Heart left ventricle (tissue), 16 donors: ENCODE results near the gene CFHR5. TPM values are rescaled to one million over a fixed set of nuclear protein-coding genes. Genes with fewer than 3 reads are reported as not detected.
"Not testable (repeated sequence)": the region's sequence is repeated elsewhere in the genome, so short reads cannot be mapped to it uniquely, and the experiment has no call there.

ENCODE experiments used
- ATAC-seq, 4 donors: fragments of 200-7000 bp; cut with Tn5 transposase; one replicate each; pipeline ENCODE4 v1.9.1; 2020 to 2022; ENCODE audit warnings: moderate library complexity in 4 of 4, mild to moderate bottlenecking in 3 of 4, moderate number of reproducible peaks in 1 of 4
- DNase-seq, 5 donors: peaks; one replicate each; pipeline ENCODE4 v3.0.0-alpha.2; 2020
- H3K27ac ChIP-seq, 12 donors: fragments of 200-600 bp; sonication (generic) in 4 of 12; one replicate each; pipeline versions ENCODE4 v1.5.0 to v1.8.0; 2016 to 2022; ENCODE audit warnings: mild to moderate bottlenecking in 2 of 12
- H3K27me3 ChIP-seq, 9 donors: fragments of 200-600 bp; sonication (generic) in 2 of 9; one replicate each; pipeline versions ENCODE4 v1.5.1 to v1.8.0; 2016 to 2022; ENCODE audit warnings: mild to moderate bottlenecking in 3 of 9
- H3K36me3 ChIP-seq, 9 donors: fragments of 200-600 bp; sonication (generic) in 2 of 9; one replicate each; pipeline versions ENCODE4 v1.5.0 to v1.8.0; 2018 to 2022; ENCODE audit warnings: mild to moderate bottlenecking in 2 of 9
- H3K4me1 ChIP-seq, 12 donors: fragments of 200-600 bp; sonication (generic) in 4 of 12; one replicate each; pipeline versions ENCODE4 v1.5.0 to v1.8.0; 2016 to 2022; ENCODE audit warnings: mild to moderate bottlenecking in 3 of 12
- H3K4me3 ChIP-seq, 12 donors: fragments of 200-600 bp; sonication (generic) in 4 of 12; one replicate each; pipeline versions ENCODE4 v1.5.0 to v1.8.0; 2017 to 2022; ENCODE audit warnings: mild to moderate bottlenecking in 9 of 12, moderate library complexity in 4 of 12
- H3K9me3 ChIP-seq, 12 donors: fragments of 200-600 bp; sonication (generic) in 4 of 12; one replicate each; pipeline versions ENCODE4 v1.5.0 to v1.8.0; 2016 to 2022; ENCODE audit warnings: mild to moderate bottlenecking in 1 of 12
- CTCF ChIP-seq, 12 donors: fragments of 200-600 bp; sonication (generic) in 4 of 12; IDR thresholded peaks; one replicate each; pipeline versions ENCODE4 v1.5.0 to v1.8.0; 2018 to 2022; ENCODE audit warnings: antibody characterized with exemption in 12 of 12, mild to moderate bottlenecking in 5 of 12
- POLR2A ChIP-seq, 2 donors: fragments of 450-650 bp; IDR thresholded peaks; one replicate each; pipeline ENCODE4 v1.6.1; 2017; ENCODE audit warnings: antibody characterized with exemption in 2 of 2, mild to moderate bottlenecking in 2 of 2, moderate library complexity in 2 of 2
- WGBS, 4 donors: extraction: QIAGEN DNeasy Blood & Tissue Kit in 2 of 4; methylation state at CpG; one replicate each; pipeline versions ENCODE4 v1.1.5 to v1.1.7; 2013 to 2018; 5-methylcytosine and 5-hydroxymethylcytosine counted together
- intact Hi-C, 10 donors: fragments of 100-400 bp; cut with DNase I; formaldehyde crosslinking; loops; one replicate each; pipeline versions ENCODE4 v1.11.1 to v1.14.2; 2022
- long read RNA-seq, 3 donors: library from polyadenylated mRNA; unstranded; transcript quantifications; one replicate each; pipeline ENCODE4 v2.0.0, GENCODE V29; 2020 to 2021
- polyA plus RNA-seq, 2 donors: library from polyadenylated mRNA; stranded (reverse); fragments of 200-250 nt; gene quantifications; one replicate each; pipeline ENCODE4 v1.2.3, GENCODE V29; 2013
- total RNA-seq, 9 donors: library from RNA; depleted of rRNA in 2 of 9; stranded (reverse); fragments of >200 nt in 2 of 9; fragmentation: NEBNext Ultra II Directional in 3 of 9; extraction: Animal tissue kit (Norgen Biotek cat#: 25700) in 3 of 9; gene quantifications; one replicate each; pipeline versions ENCODE4 v1.1.0 to v1.2.4, GENCODE V29; 2016 to 2023
- donor health status: ischemic (EF 13 %, LVEDD 7.1; RV severe dilation, severe dysfunction).
- donor health status: healthy with polysubstance abuse.
- donor health status: DM: no; HTN: yes; CAD: no.
- donor health status: DM: no; HTN: no; CAD: no.
- donor health status: ischemic (EF 25% LVEDD 6.9; RV normal size, moderate dysfunction).
- donor health status: ischemic (EF 25% LVEDD 5.7; RV mildly dilated, moderate dysfunction).
- donor health status: healthy.
- donor health status: DM: yes; HTN: yes; CAD: no.
- donor health status: ischemic (EF 35%, LVEDD 5.7; RV mildly dilated, moderate dysfunction).
- donor health status: nonischemic (EF 11% LVEDD 7.7; RV severe dilation, severe dysfunction).
- donor health status: DM: yes; HTN: yes; CAD: no.
- donor health status: PGD.
- donor health status: ischemic (EF 29% LVEDD 5.4; RV normal size, mild dysfunction).
- donor health status: nonischemic (EF 23%, LVEDD 6.1; RV moderate dilation, normal function).

Gene CFHR5
- total RNA-seq (not detected), polyA plus RNA-seq (not detected)
- long read RNA-seq, donor 1: 0 reads
- long read RNA-seq, donor 2: 0 reads
- long read RNA-seq, donor 3: 0 reads

- ATAC-seq: no peak
- intact Hi-C loops: no loop called here
Measured at GRCh38 chr1:196977278-196977677, at the start of gene CFHR5. Gene CFHR5, plus strand, starts transcription at chr1:196977556. Its CDS starts 109 bp downstream, at chr1:196977665.

GRCh38 chr1:196932853-196933252 is 44.5 kb upstream of the CFHR5 start:
- WGBS, 4 donors: 79 to 88% (median 84%) methylated on average over 2 of the region's 2 CpGs
- DNase-seq, intact Hi-C loops, H3K9me3 ChIP-seq, H3K36me3 ChIP-seq, H3K4me3 ChIP-seq, H3K27ac ChIP-seq, H3K27me3 ChIP-seq, ATAC-seq, H3K4me1 ChIP-seq: not testable (repeated sequence)

More at GRCh38 chr1:196977278-196977677, at the start of gene CFHR5:
- no peak for DNase-seq
- TF ChIP-seq CTCF (IDR thresholded peaks at IDR 0.05) (no peak), POLR2A (IDR thresholded peaks at IDR 0.05) (no peak)
- no peak within 1 kb of the TSS for H3K4me3 ChIP-seq
- H3K27ac ChIP-seq: no peak within 1 kb of the TSS
- no peaks in the 10 kb centered on the region for H3K4me1 ChIP-seq
- no peaks in the 10 kb centered on the region for H3K27me3 ChIP-seq
- H3K9me3 ChIP-seq: no peaks in the 10 kb centered on the region
- 45 to 56% (median 53%) methylated on average over 5 of the region's 5 CpGs for WGBS, 4 donors
- no peaks in the 10 kb centered on the region for H3K36me3 ChIP-seq

GRCh38 chr1:196933531-196934189 is 43.7 kb upstream of the CFHR5 start:
- no peak overlapping the region for H3K27ac ChIP-seq
- ATAC-seq (peak in 1 of 4 donors; percentile 29), DNase-seq (peak in 1 of 5 donors; percentile 48)
- no peak for TF ChIP-seq CTCF (IDR thresholded peaks at IDR 0.05)
- TF ChIP-seq POLR2A (IDR thresholded peaks at IDR 0.05): no peak
- no peaks in the 10 kb centered on the region for H3K4me1 ChIP-seq
- H3K4me3 ChIP-seq: no peak overlapping the region
- H3K36me3 ChIP-seq: no peaks in the 10 kb centered on the region
- 88 to 92% (median 91%) methylated on average over 25 to 32 of the region's 32 CpGs for WGBS, 4 donors
- no peaks in the 10 kb centered on the region for H3K27me3 ChIP-seq
- H3K9me3 ChIP-seq: no peaks in the 10 kb centered on the region
- intact Hi-C loops: no loop called here

GRCh38 chr1:196941474-196941873 is 35.9 kb upstream of the CFHR5 start:
- H3K27me3 ChIP-seq, H3K27ac ChIP-seq, DNase-seq, ATAC-seq, H3K9me3 ChIP-seq, intact Hi-C loops, H3K4me3 ChIP-seq, H3K4me1 ChIP-seq, H3K36me3 ChIP-seq: not testable (repeated sequence)
- 67 to 79% (median 71%) methylated on average over 6 of the region's 6 CpGs for WGBS, 4 donors

GRCh38 chr1:196943568-196943967 is 33.8 kb upstream of the CFHR5 start, which contains the start of gene CFHR2:
Gene CFHR2, plus strand, starts transcription at chr1:196943738. Its CDS starts 143 bp downstream, at chr1:196943881.
- intact Hi-C loops, ATAC-seq, H3K27ac ChIP-seq, H3K27me3 ChIP-seq, DNase-seq, H3K4me3 ChIP-seq, H3K36me3 ChIP-seq, H3K4me1 ChIP-seq, H3K9me3 ChIP-seq: not testable (repeated sequence)
- no CpG with 5 or more reads among the region's 1 CpG for WGBS, 4 donors
